Small intestine (tissue), 7 donors: Measurements from ENCODE around the gene ESCO1. TPM values are rescaled to one million over a fixed set of nuclear protein-coding genes. Genes with fewer than 3 reads are reported as not detected.

Experiments
- DNase-seq, 2 donors: peaks; one replicate each; pipeline versions ENCODE4 v3.0.0 to v3.0.0-alpha.2; 2013
- FAIRE-seq: peaks from 2 replicates; lab custom pipeline; 2012; peaks lifted over from hg19 to GRCh38; lab: Jason Lieb, UNC
- H3K27ac ChIP-seq, 3 donors: one replicate each; pipeline ENCODE4 v1.5.1; 2013; ENCODE audit warnings: low read length in 2 of 3, mild to moderate bottlenecking in 2 of 3, control low read depth in 1 of 3, inconsistent platforms in 1 of 3, low read depth in 1 of 3, moderate library complexity in 1 of 3
- H3K27me3 ChIP-seq, 3 donors: one replicate each; pipeline ENCODE4 v1.6.1; 2013; ENCODE audit warnings: low read length in 3 of 3, inconsistent platforms in 1 of 3; ENCODE audit not compliant: control insufficient read depth in 3 of 3, insufficient read depth in 3 of 3
- H3K36me3 ChIP-seq, 3 donors: one replicate each; pipeline ENCODE4 v1.6.1; 2013; ENCODE audit warnings: low read length in 3 of 3, inconsistent platforms in 1 of 3, low read depth in 1 of 3, mild to moderate bottlenecking in 1 of 3, moderate library complexity in 1 of 3; ENCODE audit not compliant: control insufficient read depth in 3 of 3, insufficient read depth in 2 of 3
- H3K4me1 ChIP-seq, 3 donors: one replicate each; pipeline ENCODE4 v1.6.1; 2013; ENCODE audit warnings: low read length in 2 of 3, inconsistent platforms in 1 of 3, low read depth in 1 of 3, mild to moderate bottlenecking in 1 of 3, moderate library complexity in 1 of 3; ENCODE audit not compliant: control insufficient read depth in 3 of 3, insufficient read depth in 2 of 3
- H3K4me3 ChIP-seq, 3 donors: one replicate each; pipeline ENCODE4 v1.5.1; 2013; ENCODE audit warnings: low read length in 3 of 3, control low read depth in 1 of 3, inconsistent platforms in 1 of 3, low read depth in 1 of 3, mild to moderate bottlenecking in 1 of 3, moderate library complexity in 1 of 3
- H3K9me3 ChIP-seq, 2 donors: one replicate each; pipeline ENCODE4 v1.6.1; 2013; ENCODE audit warnings: low read depth in 1 of 2, low read length in 1 of 2; ENCODE audit not compliant: control insufficient read depth in 2 of 2, insufficient read depth in 1 of 2
- WGBS, 3 donors: extraction: QIAGEN DNeasy Blood & Tissue Kit; methylation state at CpG; one replicate each; pipeline ENCODE4 v1.1.7; 2013; 5-methylcytosine and 5-hydroxymethylcytosine counted together
- polyA plus RNA-seq, 4 donors: library from polyadenylated mRNA; stranded (reverse) in 3 of 4; unstranded in 1 of 4; fragments of 200-250 nt in 3 of 4; fragments of 120-200 nt in 1 of 4; gene quantifications; one replicate each; pipeline versions ENCODE4 v1.2.1 to v1.2.3, GENCODE V29; 2013
- donor health status: healthy with polysubstance abuse.
- donor health status: control.
- donor health status: control.
- donor health status: Bipolar disorder and iron deficiency.
- donor health status: healthy.

The ESCO1 gene
- polyA plus RNA-seq, 4 donors: 9.4 to 24.4 (median 13.1) TPM

DNA sequence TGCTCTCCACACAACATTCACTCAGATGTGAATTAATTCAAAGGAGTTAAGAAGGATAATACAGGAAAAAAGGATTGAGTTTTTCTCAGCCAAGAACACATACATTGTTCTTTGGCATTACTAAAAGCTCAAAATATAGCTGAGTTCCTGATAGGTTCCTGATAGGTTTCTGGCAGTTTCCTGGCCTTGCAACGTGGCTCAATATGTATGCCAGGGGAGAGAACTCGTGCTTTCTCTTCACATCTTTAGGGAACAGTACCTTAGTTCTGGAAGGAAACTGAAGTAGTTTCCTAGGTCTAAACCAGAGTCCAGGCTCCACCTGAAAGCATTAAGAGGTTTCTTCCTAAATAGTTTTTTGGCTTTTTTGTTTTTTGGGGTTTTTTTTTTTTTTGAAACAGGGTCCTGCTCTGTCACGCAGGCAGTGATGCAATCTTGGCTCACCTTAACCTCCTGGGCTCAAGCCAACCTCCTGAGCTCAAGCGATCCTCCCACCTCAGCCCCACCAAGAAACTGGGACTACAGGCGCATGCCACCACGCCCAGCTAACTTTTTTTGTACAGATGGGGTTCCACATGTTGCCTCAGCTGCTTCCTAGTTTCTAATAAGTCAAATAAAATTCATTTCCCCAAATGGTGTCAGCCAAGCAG lies 42.8 kb downstream of the ESCO1 start:
- H3K9me3 ChIP-seq: no peaks in the 10 kb centered on the region
- DNase-seq: no peak

DNA sequence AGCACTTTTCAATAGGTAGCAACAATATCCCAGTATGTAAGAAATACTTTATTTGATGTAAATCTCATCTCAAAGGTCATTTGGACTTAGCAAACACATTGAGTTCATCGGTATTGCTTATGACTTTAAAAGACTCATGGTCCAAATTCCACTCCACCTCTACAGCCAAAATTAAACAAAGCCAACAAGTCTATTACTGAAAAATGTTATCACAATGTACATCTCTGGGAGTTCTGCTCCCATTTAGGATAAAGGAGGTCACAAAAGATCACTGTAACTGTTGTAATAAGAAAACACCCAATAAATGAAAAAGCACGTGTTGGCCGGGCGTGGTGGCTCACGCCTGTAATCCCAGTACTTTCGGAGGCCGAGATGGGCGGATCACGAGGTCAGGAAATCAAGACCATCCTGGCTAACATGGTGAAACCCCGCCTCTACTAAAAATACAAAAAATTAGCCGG lies 50.0 kb downstream of the ESCO1 start:
- no peak overlapping the region for H3K4me3 ChIP-seq
- DNase-seq: peak; percentile 15 to 38
- FAIRE-seq: no peak
- H3K4me1 ChIP-seq: no peaks in the 10 kb centered on the region
- WGBS, 3 donors: 64 to 79% (median 79%) methylated on average over 10 to 11 of the region's 11 CpGs
- no peak overlapping the region for H3K27ac ChIP-seq
- peaks cover 0 to 34% (median 2%) of the 10 kb centered on the region in 3 donors for H3K36me3 ChIP-seq
- H3K9me3 ChIP-seq: no peaks in the 10 kb centered on the region
- no peaks in the 10 kb centered on the region for H3K27me3 ChIP-seq

More for the DNA sequence above, 42.8 kb downstream of the ESCO1 start:
- Histone ChIP-seq H3K4me3 (no peak overlapping the region), H3K4me1 (no peaks in the 10 kb centered on the region), H3K27ac (no peak overlapping the region), H3K36me3 (peaks cover 3 to 45% (median 6%) of the 10 kb centered on the region in 3 donors), H3K27me3 (no peaks in the 10 kb centered on the region)
- FAIRE-seq: no peak
- whole genome bisulfite sequencing, 3 donors: 83 to 89% (median 87%) methylated on average over 6 of the region's 6 CpGs

DNA sequence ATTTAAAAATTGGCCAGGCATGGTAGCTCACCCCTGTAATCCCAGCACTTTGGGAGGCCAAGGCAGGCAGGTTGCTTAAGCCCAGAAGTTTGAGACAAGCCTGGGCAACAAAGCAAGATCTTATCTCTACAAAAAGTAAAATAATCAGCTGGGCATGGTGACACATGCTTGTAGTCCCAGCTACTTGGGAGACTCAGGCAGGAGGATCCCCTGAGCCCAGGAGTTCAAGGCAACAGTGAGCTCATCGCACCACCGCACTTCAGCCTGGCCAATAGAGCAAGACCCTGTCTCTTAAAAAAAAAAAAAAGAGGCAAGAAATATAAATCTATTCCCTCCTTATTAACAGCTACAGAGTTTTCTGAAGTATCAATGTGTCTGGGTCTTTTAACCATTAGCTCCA lies 51.9 kb downstream of the ESCO1 start:
- H3K27me3 ChIP-seq: no peaks in the 10 kb centered on the region
- H3K4me3 ChIP-seq: no peak overlapping the region
- H3K4me1 ChIP-seq: no peaks in the 10 kb centered on the region
- FAIRE-seq: no peak
- no peaks in the 10 kb centered on the region for H3K9me3 ChIP-seq
- peaks cover 0 to 33% (median 0%) of the 10 kb centered on the region in 3 donors for H3K36me3 ChIP-seq
- 93 to 100% (median 94%) methylated on average over 2 of the region's 2 CpGs for WGBS, 3 donors
- H3K27ac ChIP-seq: no peak overlapping the region
- DNase-seq: no peak

DNA sequence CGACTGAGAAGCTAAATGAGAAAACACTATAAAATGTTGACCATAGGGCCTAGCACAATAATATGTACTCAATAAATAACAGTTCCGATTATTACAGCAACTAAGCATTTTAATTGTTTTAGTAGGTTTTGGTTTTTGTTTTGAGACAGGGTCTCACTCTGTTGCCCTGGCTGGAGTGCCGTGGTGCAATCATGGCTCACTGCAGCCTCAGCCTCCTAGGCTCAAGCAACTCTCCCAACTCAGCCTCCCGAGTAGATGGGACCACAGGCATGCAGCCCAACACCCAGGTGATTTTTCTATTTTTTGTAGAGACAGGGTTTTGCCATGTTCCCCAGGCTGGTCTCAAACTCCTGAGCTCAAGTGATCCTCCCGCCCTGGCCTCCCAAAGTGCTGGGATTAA lies 54.1 kb downstream of the ESCO1 start:
- no peaks in the 10 kb centered on the region for H3K9me3 ChIP-seq
- H3K27ac ChIP-seq: no peak overlapping the region
- peaks cover 0 to 27% (median 0%) of the 10 kb centered on the region in 3 donors for H3K36me3 ChIP-seq
- FAIRE-seq: no peak
- H3K4me1 ChIP-seq: no peaks in the 10 kb centered on the region
- WGBS, 3 donors: 88 to 95% (median 95%) methylated on average over 5 of the region's 5 CpGs
- no peak for DNase-seq
- no peak overlapping the region for H3K4me3 ChIP-seq
- no peaks in the 10 kb centered on the region for H3K27me3 ChIP-seq

DNA sequence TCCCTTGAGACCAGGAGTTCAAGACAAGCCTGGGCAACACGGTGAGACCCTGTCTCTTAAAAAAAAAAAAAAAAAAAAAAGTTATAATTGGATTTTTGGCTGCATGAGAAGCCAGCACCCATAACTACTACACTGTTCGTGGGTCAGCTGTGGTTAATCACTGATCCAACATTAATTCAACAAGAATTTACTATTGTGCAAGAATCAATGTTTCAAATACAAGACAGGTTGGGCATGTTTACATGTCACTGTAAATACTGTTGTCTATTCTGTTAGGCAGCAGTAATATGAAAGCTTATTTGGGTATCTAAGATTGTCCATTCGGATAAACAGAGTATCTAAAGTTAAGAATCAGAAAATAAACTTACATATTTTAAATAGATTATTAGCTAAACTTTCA lies 62.3 kb downstream of the ESCO1 start:
- peaks cover 0 to 33% (median 2%) of the 10 kb centered on the region in 3 donors for H3K36me3 ChIP-seq
- no peak overlapping the region for H3K27ac ChIP-seq

DNA sequence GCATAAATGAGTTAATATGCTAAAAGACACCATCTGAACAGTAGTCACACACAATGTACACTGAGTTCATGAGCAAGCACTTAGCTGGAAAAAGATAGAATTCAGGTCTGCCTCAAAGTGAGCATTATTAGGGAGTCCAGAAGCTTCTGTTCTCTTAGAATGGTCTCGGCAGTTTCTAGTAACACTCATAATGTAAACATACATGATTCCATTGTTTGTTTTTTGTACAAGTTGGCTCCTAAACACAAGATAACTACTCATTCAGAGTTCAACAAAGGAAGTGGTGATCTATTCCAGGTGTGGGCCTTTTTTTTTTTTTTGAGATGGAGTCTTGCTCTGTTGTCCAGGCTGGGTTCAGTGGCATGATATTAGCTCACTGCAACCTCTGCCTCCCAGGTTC lies 66.2 kb downstream of the ESCO1 start:
- DNase-seq (no peak), FAIRE-seq (no peak)
- H3K9me3 ChIP-seq: no peaks in the 10 kb centered on the region
- no peak overlapping the region for H3K4me3 ChIP-seq
- 71 to 85% (median 81%) methylated on average over 1 of the region's 1 CpG for WGBS, 3 donors
- H3K36me3 ChIP-seq: peaks cover 4 to 34% (median 7%) of the 10 kb centered on the region in 3 donors
- H3K27me3 ChIP-seq: no peaks in the 10 kb centered on the region
- no peaks in the 10 kb centered on the region for H3K4me1 ChIP-seq
- no peak overlapping the region for H3K27ac ChIP-seq

More for the DNA sequence above, 62.3 kb downstream of the ESCO1 start:
- Histone ChIP-seq H3K27me3 (no peaks in the 10 kb centered on the region), H3K9me3 (no peaks in the 10 kb centered on the region), H3K4me3 (no peak overlapping the region), H3K4me1 (no peaks in the 10 kb centered on the region)
- no peak for DNase-seq
- 92 to 96% (median 94%) methylated on average over 3 of the region's 3 CpGs for WGBS, 3 donors
- FAIRE-seq: no peak

DNA sequence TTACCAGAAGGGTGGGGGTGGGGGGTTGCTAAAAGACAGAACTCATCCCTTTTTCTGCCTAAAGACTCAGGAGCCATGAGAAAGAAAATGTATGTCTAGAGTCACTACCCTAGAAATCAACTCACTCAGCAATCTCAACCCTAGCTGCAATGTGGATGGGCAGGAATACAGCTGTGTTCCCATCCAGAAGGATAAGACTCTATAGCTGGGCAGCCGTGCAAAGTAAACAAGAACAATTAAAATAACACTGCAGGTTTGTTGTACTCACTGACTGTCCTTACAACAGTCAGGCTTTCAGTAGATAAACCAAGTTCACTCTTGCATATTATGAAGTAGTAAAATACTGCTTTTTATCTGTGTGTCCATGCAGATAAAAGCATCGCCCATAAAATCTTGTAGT lies 74.0 kb downstream of the ESCO1 start:
- no peaks in the 10 kb centered on the region for H3K4me1 ChIP-seq
- no peak for FAIRE-seq
- H3K4me3 ChIP-seq: no peak overlapping the region
- no peaks in the 10 kb centered on the region for H3K27me3 ChIP-seq
- peaks cover 5 to 16% (median 8%) of the 10 kb centered on the region in 3 donors for H3K36me3 ChIP-seq
- no peak overlapping the region for H3K27ac ChIP-seq
- WGBS, 3 donors: 77 to 88% (median 83%) methylated on average over 2 of the region's 2 CpGs
- no peak for DNase-seq
- no peaks in the 10 kb centered on the region for H3K9me3 ChIP-seq

DNA sequence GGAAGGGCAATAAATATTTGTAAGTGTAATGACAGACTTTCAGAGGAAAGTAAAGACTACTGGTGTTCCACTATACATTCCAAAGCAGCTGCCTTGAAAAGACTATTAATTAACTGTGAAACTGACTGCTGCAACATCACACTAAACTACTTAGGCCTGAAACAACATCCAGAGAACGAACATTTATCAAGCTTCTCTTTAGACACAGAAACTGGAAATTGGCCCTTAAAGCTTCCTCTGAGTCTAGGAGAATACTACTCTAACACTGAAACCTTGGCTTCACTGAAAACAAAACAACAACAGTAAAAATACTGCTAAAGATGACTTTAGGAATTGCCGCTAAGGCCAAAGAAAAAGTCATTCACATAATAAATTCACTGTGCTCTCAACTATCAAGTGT lies 74.6 kb downstream of the ESCO1 start:
- peaks cover 5 to 14% (median 9%) of the 10 kb centered on the region in 3 donors for H3K36me3 ChIP-seq
- H3K27me3 ChIP-seq: no peaks in the 10 kb centered on the region
- no peak for FAIRE-seq
- H3K4me1 ChIP-seq: no peaks in the 10 kb centered on the region
- no peak for DNase-seq
- no peak overlapping the region for H3K4me3 ChIP-seq
- H3K9me3 ChIP-seq: no peaks in the 10 kb centered on the region
- no peak overlapping the region for H3K27ac ChIP-seq
- WGBS, 3 donors: 81 to 94% (median 85%) methylated on average over 2 of the region's 2 CpGs
